ENCODE measurements around the gene RDH11.

RDH11 gene

GRCh38 chr14:67733616-67734015, 38.1 kb upstream of the RDH11 start:
- TF ChIP-seq, protein P1, sequence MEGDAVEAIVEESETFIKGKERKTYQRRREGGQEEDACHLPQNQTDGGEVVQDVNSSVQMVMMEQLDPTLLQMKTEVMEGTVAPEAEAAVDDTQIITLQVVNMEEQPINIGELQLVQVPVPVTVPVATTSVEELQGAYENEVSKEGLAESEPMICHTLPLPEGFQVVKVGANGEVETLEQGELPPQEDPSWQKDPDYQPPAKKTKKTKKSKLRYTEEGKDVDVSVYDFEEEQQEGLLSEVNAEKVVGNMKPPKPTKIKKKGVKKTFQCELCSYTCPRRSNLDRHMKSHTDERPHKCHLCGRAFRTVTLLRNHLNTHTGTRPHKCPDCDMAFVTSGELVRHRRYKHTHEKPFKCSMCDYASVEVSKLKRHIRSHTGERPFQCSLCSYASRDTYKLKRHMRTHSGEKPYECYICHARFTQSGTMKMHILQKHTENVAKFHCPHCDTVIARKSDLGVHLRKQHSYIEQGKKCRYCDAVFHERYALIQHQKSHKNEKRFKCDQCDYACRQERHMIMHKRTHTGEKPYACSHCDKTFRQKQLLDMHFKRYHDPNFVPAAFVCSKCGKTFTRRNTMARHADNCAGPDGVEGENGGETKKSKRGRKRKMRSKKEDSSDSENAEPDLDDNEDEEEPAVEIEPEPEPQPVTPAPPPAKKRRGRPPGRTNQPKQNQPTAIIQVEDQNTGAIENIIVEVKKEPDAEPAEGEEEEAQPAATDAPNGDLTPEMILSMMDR (IDR thresholded peaks at IDR 0.05; ENCODE audit: low read depth, low read length): no peak
- H3K4me3 ChIP-seq (replicated peaks in 1 of 2; ENCODE audit: low read depth in 2 of 2, low read length in 2 of 2): no peak overlapping the region
- DNase-seq (ENCODE audit: low read depth in 2 of 2): no peak

- no peak for DNase-seq (ENCODE audit: low read depth in 2 of 2)
- H3K4me3 ChIP-seq (replicated peaks in 1 of 2; ENCODE audit: low read depth in 2 of 2, low read length in 2 of 2): no peak overlapping the region
- TF ChIP-seq, protein P1 (IDR thresholded peaks at IDR 0.05; ENCODE audit: low read depth, low read length): no peak
Measured at GRCh38 chr14:67729072-67729885, 33.7 kb upstream of the RDH11 start.

GRCh38 chr14:67728258-67728657, 32.7 kb upstream of the RDH11 start:
- TF ChIP-seq, protein P1 (IDR thresholded peaks at IDR 0.05; ENCODE audit: low read depth, low read length): no peak
- H3K4me3 ChIP-seq (replicated peaks in 1 of 2; ENCODE audit: low read depth in 2 of 2, low read length in 2 of 2): no peak overlapping the region
- no peak for DNase-seq (ENCODE audit: low read depth in 2 of 2)

DNA sequence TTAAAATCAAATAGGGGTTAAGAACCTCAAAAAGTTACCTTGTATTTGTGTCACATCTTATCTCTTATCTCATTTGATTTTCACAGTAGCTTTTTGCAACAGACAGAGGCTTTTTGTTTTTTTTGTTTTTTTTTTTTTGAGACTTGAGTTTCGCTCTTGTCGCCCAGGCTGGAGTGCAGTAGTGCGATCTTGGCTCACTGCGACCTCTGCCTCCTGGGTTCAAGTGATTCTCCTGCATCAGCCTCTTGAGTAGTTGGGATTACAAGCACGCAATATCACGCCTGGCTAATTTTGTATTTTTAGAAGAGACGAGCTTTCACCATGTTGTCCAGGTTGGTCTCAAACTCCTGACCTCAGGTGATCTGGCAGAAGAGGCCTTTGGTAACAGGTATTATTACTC, 31.8 kb upstream of the RDH11 start:
- no peak for DNase-seq (ENCODE audit: low read depth in 2 of 2)
- H3K4me3 ChIP-seq (replicated peaks in 1 of 2; ENCODE audit: low read depth in 2 of 2, low read length in 2 of 2): no peak overlapping the region
- TF ChIP-seq, protein P1 (IDR thresholded peaks at IDR 0.05; ENCODE audit: low read depth, low read length): no peak

- TF ChIP-seq, protein P1 (IDR thresholded peaks at IDR 0.05; ENCODE audit: low read depth, low read length): no peak
- DNase-seq (ENCODE audit: low read depth in 2 of 2): no peak
- H3K4me3 ChIP-seq (replicated peaks in 1 of 2; ENCODE audit: low read depth in 2 of 2, low read length in 2 of 2): no peak overlapping the region
Measured at GRCh38 chr14:67725171-67725570, 29.6 kb upstream of the RDH11 start.

DNA sequence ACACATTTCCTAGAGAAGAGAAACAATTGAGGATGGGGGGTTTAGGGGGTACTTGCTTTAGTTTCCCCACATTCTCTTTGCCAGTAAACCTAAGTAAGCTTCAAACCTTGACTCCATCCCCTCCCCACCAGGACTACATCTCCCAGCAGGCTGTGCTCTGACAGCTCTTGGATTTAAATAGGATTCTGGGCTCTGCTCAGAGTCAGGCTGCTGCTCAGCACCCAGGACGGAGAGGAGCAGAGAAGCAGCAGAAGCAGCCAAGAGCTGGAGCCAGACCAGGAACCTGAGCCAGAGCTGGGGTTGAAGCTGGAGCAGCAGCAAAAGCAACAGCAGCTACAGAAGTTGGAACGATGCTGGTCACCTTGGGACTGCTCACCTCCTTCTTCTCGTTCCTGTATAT, 26.7 kb upstream of the RDH11 start:
- peak; percentile 33 to 78 for DNase-seq (ENCODE audit: low read depth in 2 of 2)
- TF ChIP-seq, protein P1 (IDR thresholded peaks at IDR 0.05; ENCODE audit: low read depth, low read length): no peak
- no peak overlapping the region for H3K4me3 ChIP-seq (replicated peaks in 1 of 2; ENCODE audit: low read depth in 2 of 2, low read length in 2 of 2)

Data from cardiac fibroblast (primary cell).